Stimulated activated CD4-positive, alpha-beta T cell treated with anti-CD3 and anti-CD28 coated beads, Interleukin-1b, Interleukin-23, amount 100 ng/mL, for 24 hours (primary cell): ENCODE data around the gene ATP2A3.

Experiments used
- DNase-seq, 4 experiments: peaks; one replicate each; pipeline ENCODE4 v3.0.0-alpha.2; 2020; ENCODE audit warnings: low read depth in 4 of 4, low spot score in 1 of 4

ATP2A3 gene

DNA sequence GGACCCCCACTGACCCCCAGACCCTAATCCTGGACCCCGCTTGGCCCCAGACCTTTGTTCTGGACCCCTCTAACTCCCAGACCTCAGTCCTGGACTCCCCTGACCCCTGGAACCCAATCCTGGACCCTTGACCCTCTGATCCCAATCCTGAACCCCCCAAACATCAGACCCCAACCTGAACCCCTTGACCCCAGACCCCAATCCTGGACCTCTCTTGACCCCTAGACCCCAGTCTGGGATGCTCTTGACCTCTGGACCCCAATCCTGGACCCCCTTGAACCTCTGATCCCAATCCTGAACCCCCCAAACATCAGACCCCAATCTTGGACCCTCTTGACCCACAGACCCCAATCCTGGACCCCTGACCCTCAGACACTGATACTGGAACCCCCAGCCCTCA lies 34.5 kb downstream of the ATP2A3 start:
- DNase-seq = no peak

DNA sequence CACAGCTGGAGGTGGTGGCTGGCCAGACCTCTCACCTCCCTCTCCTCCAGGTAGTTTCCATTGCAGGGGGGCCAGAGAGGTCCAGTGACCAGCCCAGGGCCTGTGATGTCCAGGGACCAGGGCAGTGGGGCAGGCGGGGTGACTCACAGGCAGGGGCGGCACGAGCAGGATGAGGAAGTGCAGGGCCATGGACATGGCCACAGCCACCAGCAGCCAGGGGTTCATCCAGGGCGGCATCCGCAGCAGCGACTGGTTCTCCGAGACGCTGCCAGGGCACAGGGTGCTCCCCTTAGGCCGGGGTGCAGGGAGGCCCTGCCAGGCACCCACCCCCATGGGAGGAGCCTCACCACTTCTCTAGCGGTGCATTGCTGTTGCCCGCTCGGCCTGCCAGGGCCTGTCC lies 35.1 kb downstream of the ATP2A3 start:
- DNase-seq = no peak

DNA sequence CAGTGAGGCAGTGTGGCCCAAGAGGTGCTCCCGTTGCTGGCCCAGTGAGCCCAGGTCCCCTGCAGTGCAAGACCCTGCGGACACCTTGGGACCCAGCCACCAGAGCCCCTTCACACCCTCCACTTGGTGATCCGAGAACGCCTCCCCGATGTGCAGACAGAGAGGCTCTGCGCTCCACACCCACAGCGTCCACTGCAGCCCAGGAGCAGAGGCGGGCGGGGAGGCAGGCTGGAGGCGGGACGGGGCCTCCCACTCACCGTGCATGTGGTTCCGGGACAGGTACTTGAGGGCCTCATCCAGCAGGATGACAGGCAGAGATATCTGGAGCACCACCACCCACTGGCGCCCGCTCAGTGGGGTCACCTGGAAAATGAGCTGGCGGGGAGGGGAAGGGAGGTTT lies 35.8 kb downstream of the ATP2A3 start:
- no peak for DNase-seq

DNA sequence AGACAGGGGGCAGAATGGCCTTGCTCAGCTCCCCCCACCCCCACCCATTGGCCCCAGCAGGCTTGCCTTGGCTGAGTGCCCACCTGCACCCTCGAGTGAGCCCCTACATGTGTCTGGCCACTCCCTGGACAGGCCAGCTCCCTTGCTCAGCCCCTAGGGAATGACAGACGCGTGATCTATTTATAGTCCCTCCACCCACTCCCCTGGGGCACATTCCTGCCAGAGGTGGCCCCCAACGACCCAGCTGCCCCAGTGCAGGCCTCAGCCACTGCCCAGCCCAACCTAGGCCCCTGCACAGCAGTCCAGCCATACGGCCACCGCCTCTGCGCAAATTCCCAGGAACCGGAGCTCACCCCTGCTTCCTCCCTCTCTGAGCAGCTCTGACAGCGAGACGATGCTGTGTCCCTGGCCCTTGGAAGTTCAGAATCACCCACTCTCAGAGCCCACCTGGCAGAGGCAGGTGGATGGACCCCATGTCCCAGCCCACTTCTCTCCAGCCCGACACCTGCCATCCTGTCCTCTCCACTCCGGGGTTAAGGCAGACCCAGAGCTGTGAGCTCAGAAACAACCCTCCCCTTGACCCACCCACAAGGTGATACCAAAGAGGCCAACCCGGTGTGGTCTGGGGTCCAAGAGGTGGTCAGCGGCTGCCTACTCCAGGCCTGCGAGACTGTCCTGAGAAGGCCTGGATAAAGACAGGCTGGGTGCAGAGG lies 36.5 kb downstream of the ATP2A3 start:
- no peak for DNase-seq

DNA sequence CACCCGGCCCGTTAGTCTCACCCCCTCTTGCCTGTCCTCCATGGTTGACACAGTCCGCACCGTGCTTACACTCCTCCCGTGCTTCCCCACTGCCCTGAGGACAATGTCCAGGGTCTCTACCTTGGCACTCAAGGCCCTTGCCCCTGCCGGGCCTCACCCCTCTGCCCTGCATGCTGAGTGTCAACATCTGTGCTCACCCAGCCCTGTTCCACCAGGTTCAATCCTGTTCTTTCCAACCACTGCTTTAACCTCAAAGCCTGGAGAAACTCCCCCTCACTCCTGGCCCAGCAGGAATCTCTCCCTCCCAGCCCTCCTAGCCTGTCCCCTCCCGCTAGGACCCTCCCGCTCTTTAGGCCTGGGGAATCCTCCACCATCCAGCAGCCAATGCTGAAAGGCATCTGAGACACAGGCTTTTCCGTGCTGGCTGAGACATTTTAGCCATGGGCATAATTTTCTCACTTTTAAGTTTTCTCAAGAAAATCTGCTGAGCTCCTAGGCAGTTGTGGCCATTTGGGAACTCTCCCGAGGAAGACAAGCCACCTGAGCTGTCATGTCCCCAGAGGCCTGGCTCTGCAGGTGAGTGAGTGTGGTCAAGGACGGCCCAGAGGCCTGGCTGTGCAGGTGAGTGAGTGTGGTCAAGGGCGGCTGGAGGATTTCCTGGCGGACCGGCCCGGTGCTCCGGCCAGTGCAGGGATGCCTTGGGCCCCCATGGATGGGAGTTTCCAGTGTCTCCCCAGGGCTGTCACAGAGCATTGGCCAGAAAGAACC lies 37.2 kb downstream of the ATP2A3 start:
- no peak for DNase-seq

DNA sequence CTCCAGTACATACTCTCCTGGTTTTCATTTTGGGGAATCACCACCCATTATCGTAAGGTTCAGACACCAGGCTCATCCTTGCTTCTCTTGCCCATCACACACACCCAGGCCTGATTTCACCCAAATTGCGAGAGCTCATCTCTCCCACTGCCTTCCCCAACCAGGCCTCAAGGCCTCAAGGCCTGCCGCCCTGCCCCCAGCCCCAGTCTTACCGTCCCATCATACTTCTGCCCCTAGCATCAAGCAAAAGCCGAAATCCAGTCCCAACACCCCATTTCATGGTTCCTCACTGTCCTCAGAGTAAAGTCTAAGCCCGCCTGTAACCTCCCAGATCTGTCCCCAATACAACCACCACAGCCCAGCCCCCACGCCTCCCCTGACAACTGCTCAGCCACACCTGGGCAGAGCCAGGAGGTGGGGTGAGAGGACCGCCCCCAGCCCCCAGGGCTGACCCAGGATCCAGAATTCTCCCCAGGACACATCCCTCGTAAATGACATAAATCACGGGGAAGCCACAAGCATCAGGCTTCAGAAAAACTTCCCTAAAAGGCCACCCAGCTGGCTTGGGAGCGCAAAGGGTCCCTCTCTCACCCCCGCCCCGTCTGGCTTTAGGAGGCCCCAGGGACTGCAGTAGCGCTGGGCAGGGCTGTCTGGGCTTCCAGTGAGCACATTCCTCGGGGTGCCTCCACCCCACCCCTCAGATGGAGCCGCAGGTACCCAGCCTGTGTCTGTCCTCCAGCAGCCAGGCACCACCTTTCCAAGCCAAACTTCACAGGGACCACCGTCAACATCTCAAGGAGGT lies 38.4 kb downstream of the ATP2A3 start:
- no peak for DNase-seq

DNA sequence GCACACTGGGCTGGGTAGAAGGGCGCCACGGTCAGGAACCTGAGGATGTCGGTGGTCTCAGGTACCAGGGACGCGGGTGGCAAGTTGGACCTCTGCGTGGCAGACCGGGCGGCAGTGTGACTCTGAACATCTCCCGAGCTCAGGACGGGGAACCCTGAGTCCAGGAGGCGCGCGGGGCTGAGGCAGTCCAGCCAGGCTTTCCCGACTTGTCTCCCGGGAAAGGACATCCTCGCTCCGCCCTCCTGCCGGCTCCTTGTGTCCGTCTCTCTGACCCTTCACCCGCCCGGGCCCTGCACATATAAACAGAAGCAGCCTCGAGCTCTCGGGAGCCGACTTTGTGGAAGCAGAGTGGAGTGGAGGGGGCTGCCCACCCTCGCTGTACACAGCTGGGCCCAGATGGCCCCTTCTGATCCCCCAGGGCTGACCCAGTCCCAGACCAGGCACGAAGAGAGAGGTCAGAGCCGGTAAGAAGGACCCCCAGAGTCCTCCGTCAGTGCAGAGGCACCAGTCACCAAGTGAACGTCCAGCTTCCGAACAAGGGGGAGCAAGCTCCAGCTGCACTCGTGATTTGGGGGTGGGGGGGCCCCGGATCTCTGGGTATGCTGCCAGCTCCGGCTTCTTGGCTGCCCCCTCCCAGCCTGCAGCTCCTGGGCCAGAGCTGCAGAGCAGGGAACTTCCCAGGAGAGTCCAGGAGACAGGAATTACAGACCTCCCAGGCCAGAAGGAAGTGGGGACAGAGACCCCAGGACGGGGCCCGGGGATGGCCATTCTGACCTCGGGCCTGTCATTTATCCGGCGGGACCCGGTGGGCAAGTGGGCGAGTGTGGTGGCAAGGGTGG lies 39.5 kb downstream of the ATP2A3 start:
- DNase-seq = no peak

DNA sequence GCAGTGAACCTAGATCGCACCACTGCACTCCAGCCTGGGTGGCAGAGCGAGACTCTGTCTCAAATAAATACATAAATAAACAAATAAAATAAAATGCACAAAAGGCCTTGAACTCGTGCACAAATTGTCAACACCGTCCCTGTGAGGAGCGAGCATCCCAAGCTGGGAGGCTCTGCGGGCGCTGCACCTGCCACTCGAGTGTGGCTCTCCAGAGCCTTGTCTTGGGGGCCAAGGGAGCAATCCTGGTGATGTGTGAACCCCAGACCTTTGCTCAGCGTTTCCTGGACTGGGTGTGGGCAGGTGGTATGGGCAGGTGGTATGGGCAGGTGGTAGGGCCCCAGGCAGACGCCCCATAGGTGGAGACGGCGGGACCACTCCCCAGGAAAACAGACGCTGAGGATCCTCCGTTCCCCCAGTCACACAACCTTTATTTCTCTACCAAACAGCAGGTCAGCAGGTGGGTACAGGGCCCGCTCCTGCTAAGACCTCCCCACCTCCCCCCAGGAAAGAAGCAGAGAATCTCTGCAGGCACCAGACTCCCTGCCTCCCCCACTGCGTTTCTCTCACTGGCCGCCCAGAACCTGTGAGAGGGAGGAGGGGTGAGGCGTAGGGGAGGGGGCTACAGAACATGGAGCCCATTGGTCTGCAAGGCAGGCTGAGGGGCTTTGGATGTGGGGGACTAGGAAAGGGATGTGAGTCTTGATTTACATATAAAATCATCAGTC lies 40.6 kb downstream of the ATP2A3 start:
- no peak for DNase-seq

DNA sequence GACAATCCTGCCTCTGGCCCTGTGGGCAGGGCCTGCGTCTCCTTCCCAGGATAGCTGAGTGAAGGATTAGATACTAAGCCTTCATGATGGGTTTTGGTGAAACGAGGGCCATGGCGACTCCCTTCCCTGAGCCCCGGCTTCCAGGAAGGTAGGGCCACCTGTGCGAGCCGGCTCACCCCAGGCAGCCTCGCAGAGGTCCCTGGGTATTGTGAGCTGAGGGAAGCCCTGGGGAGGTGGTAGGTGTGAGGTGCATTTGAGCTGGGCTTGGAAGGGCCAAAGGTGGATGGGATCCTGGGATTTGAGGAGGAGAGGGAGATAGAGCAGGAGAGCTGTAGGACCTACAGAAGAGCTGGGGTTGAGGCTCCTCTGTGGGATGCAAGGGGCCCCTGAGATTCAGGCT lies 41.5 kb downstream of the ATP2A3 start:
- no peak for DNase-seq

DNA sequence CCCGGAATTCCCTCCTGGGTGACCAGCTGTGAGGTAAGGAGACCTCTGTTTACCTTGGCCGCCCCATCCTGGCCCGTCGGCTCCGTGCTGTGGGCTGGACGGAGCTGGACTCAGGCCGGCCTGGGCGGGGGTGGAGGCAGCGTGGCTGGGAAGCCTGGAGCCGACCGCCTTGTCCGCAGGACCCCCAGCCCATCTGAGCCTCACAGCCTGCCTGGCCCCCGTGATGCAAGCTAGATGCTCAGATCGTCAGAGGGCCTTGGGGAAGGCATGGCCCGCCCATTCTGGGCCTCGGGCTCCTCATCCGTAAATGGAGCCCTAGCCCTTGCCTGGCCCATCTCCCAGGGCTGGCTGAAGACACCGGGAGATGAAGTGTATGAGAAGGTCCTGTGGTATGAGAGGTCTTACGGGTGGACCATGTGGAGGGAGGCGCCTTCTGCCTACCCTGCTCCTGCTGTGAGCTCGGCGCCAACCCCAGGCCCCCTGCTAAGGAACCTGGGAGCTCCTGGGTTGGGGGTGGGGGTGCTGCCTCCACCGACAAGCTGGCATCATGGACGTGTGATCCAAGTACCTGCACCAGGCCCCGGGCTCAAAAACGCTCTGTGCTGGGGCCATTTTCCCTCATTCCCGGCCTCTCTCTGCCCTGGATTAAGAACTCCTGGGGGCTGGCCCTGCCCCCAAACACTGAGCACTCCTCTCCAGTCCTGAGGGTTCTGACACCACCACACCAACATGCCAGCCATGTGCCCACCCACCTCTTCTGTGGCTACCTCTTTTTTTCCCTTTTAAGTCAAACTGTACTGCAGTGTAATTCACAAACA lies 42.5 kb downstream of the ATP2A3 start:
- DNase-seq = no peak

DNA sequence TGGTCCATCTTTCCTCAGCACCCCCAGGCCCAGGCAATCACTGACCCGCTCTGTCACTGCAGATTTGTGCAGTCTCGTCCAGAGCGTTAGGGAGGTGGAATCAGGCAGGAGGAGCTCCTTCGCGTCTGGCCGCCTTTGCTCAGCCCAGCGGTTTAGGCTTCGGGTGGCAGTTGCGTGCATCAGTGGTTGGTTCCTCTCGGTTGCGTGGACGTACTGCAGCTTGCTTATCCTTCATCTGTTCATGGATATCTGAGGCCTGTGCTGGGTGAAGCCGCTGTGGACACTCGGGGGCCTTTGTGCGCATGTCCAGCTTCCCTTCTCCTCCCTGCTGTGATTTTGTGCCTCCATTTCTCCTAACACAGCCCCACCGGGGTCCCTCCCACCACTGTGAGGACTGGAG lies 43.2 kb downstream of the ATP2A3 start:
- DNase-seq = no peak

DNA sequence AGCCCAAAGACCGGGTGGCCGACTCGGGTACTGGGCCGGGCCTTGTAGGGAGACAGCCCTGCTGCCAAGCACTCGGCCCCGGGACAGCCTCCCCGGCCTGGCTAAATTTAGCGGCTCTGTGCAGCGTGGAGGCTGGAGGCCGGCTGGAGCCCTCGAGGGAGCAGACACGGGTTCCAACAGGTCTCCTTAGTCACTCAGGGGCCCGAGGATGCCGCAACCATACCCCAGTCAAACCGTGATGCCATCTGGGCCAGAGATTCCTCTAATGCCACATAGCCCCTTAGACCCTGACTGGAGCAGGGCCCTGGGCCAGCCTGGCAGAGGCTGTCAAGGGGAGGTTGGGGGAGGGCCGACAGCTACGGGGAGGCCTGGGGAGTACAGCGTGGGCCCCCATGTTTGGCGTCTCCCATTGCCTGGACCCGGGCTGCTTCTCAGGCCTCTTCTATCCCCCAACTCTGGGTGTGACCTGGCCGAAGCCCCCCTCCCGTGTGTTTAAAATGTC lies 45.1 kb downstream of the ATP2A3 start:
- DNase-seq = no peak

DNA sequence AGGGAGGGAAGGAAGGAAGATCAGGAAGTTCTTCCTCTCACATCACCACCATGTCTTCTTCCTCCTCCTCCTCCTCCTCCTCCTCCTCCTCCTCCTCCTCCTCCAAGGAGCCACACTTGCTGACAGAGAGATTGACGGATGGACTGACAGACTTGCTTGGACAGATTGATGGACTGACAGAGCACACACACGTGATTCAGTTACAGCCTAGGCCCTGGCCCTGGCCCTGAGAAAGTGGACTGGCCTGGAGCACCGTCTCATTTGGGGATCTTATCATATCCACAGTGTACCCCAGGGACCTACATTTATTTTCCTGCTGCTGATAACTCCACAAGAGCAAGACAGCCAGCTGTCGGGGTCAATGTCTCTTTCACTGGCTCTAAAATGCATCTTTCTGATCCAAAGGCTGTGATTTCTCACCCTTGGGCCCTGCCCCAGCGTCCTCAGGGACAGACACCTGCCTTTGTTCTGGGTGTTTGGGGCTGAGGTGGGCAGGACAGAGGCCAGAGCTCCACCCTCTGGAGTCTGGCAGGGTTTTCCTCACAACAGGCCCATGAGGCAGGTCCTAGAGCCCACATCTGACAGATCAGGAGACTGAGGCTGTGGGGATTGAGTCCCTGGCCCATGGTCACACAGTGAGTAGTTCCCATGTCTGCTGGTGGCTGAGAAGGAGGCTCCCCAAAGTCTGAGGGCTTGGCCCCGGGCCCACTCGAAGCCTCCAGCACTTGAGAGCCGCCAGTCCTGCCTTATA lies 45.7 kb downstream of the ATP2A3 start:
- no peak for DNase-seq

DNA sequence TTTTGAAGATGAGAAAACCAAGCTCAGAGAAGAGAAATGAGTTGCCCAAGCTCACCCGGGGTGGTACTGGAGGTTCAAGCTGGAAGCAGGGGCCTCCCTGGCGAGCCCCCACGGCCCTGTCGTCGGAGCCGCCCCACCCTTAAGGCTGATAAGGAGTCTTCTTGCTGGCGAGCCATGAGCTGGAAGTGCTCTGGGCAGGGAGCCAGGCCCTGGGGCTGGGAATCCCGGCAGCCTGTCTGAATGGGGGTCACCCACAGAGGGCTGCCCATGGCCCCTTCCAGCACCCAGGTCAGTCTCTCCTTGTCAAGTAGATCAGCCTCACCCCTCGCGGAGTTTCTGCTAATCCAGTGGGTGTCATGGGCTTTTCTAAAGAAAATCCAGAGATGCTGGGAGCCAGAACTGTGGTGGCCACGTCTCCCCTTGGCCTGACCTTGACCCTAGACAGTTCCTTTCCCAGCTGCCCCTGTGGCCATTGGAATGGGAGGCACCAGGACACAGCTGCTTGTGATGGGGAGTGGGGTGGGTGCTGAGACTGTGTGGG lies 46.8 kb downstream of the ATP2A3 start:
- DNase-seq = no peak

DNA sequence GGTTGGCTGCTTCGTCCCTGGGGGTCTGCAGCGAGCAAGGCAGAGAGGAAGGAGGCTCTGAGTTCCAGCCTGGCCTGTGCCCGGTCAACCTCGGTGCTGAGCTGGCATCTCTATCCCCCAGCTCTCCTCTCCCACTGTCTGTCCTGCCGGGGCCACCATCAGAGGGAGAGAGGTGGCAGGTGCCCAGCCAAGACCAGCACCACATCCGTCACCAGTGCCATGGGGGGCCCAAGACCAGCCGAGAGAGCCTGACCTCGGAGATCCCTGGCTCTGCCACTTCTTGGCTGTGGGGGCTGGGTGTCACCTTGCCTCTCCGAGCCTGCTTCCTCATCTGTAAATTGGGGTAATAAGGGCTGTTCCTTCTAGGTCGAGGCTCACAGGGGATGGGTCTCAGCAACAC lies 47.4 kb downstream of the ATP2A3 start:
- no peak for DNase-seq

DNA sequence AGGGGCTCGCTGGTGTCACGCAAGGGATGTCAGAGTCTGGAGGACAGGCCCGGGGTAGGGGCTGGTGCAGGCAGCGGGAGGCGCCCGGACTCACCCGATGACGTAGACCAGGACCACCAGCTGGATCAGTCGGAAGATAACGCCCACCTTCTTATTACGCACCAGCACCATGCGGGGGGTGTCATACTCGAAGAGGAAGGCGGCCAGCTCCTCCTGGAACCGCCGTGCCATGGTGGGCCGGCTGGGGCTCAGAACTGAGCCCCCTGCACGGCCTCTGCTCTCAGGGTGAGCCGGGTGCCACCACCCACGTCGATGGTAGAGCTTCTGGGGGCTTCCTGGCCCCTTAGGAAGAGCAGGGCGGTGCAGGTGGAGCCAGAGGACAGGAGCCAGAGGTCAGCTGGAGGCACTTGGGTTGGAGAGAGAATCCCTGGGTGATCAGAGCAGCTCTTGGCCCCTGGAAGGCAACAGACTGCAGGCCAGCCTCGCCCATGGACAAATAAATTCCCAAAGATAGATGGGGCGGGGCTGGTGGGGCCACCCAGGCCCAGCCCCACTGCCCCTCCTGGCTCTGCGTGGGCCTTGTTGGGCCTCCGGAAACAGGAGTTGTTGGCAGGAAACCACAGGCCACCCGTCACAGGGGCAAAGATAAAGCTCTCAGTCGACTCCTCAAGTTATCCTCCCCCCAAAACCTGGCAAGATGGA lies 48.1 kb downstream of the ATP2A3 start, which contains the start of gene P2RX1:
Gene P2RX1 (minus strand): TSS at position 471 of the 702 bp plus-strand sequence. CDS start 240 bp downstream, at position 231.
- no peak for DNase-seq

DNA sequence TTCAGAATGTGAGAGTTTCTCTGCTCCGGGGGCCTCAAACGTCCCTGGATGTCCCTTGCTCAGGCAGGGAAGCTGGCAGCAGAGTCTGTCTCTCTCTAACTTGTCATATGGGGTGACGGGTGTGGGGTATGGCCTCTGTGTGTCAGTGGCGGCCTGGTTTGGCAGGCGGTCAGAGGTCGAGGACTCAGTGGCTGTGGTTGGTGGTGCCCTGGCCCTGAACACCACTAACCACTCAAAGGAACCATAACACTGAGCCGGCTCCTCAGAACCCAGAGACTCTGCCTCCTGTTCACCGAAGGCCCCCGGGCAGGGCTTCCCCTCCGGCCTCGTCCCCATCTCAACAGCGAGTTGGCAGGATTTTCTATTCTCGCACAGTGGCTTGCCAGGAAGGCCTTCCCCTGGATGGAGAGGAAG lies 48.6 kb downstream of the ATP2A3 start:
- no peak for DNase-seq

DNA sequence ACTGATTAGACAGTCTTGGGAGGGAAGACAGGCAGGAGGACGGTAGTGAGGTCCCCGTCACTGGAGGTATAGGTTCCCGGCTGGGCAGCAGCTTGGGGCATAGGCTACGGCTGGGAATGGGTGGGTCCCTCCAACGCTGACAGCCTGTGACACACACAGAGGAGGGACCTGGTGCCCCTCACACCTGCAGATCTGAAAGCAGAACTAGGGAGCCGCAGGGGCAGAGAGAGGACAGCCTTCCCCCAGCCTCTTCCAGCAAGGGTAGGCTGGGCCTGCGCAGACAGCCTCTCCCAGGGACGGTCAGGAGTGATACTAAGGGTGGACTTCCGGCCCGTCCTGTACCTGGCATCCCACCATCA lies 49.9 kb downstream of the ATP2A3 start:
- DNase-seq = no peak
